ENCODE results near the gene TRAF2. TPM values are rescaled to one million over a fixed set of nuclear protein-coding genes. Genes with fewer than 3 reads are reported as not detected.

TRAF2 gene, protein sequence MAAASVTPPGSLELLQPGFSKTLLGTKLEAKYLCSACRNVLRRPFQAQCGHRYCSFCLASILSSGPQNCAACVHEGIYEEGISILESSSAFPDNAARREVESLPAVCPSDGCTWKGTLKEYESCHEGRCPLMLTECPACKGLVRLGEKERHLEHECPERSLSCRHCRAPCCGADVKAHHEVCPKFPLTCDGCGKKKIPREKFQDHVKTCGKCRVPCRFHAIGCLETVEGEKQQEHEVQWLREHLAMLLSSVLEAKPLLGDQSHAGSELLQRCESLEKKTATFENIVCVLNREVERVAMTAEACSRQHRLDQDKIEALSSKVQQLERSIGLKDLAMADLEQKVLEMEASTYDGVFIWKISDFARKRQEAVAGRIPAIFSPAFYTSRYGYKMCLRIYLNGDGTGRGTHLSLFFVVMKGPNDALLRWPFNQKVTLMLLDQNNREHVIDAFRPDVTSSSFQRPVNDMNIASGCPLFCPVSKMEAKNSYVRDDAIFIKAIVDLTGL
- 6.6 and 11.6 TPM in 2 replicates for total RNA-seq

DNA sequence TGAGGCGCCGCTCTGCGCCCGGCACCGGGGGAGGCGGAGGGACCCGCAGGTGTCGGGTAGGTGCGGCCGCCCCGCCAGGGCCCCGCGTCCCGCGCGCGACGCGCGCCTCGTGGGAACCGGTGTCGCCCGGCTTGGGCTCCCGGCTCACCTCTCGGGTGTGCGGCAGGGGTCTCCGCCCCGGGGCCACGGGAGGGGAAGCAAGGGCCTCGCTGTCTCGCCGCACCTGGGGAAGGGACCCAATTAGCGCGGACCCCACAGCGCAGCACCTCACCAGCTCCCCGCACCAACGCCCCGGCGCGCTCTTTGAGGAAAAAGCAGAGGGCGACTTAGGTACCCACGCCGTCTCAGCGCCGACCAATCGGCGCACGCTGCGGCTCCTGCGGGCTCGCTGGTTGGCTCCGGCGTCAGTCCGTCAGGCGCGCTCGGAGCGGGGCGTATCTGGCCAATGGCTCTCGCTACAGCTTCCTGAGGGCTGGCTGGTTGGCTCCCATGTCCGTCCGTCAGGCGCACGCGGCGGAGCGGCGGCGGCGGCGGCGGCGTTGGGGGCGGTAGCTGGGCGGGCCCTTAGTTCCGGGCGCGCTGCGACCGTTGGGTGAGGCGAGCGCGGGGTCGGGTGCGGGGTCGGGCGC lies at the start of gene TRAF2:
Gene TRAF2 (plus strand): TSS at position 567 of the 629 bp plus-strand sequence. CDS start 12,225 bp downstream, outside the sequence.

DNA sequence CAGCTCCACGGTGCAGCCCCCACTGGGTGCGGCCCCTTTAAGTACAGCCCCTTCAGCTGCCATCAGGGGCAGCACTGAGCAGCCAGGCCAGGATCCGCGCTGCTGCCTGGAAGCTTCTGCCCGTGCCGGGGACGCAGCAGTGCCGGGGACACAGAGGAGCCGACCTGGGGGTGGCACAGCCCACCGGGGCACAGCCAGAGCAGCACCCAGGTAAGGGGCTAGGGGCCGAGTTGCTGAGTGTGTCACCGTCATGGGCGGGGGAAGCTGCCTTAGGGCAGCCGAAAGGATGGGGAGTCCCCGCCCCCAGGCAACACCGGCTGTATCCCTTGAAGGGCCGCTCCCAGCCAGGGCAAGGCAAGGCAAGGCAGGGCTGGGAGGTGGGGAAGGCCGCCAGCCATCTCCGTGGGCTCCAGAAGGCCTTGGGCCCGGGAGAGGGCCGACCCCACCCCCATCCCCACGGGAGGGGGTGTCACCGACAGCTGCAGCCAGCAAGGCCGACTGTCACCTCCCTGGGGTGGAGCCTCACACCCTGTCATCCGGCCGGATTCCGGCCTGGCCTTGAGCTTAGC lies 43.9 kb upstream of the TRAF2 start, which contains the start of gene AJM1:
Gene AJM1 (plus strand): TSS at position 99 of the 569 bp plus-strand sequence. CDS start 1,937 bp downstream, outside the sequence.

GRCh38 chr9:136849038-136849959 lies 37.0 kb upstream of the TRAF2 start, which contains the start of gene PHPT1:
TSS of gene PHPT1 (plus strand) at chr9:136849409. CDS start at chr9:136849431, 22 bp downstream.

GRCh38 chr9:136851941-136852663 lies 34.2 kb upstream of the TRAF2 start, which contains the start of gene MAMDC4:
TSS of gene MAMDC4 (plus strand) at chr9:136852346. CDS start at chr9:136852417, 71 bp downstream.

GRCh38 chr9:136944519-136945332 lies 58.4 kb downstream of the TRAF2 start, which contains the start of the genes C8G and FBXW5:
TSS of gene C8G (plus strand) at chr9:136945243. CDS start at chr9:136945321, 78 bp downstream.
TSS of gene FBXW5 (minus strand) at chr9:136944738. CDS start at chr9:136944083, 655 bp downstream.

DNA sequence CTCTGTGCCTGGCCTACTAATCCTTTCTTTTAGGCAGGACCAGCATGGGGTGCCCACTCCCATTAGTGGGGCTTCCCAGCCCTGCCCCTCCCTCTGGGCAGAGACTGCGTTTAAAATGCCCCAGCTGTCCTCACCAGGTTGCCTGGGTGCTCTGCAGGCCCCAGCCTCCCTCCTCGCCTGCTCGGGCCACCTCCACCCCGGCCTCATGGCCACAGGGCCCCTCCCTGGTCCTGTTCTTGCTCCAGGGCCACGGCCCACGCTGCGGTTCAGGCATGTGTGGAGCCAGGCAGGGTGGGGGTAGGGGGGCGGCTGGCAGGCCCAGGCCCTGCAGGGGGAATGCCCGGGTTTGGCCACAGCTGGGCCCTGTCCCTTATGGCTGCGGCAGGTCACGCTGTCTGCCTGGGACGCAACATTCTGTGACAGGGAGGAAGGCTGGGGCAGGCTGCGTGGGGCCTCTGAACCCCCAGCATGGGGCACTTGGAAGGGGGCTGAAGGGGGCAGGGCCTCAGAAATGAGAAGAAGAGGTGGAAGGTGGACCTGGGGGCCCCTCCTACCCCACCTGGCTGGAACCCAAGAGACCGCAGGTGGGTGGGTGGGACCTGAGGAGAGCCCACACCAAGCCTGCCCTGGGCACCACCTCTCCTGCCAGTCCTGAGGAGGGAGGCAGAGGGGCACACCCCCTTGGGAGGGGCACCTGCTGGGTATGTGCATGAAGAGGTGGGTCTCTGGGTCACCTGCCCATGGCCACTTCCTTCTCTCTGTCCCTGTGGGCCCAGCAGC lies 65.4 kb downstream of the TRAF2 start, which contains the start of gene LCN12:
Gene LCN12 (plus strand): TSS at position 733 of the 780 bp plus-strand sequence. CDS start 55 bp downstream, outside the sequence.

Other genes with a start within 250 kb of the TRAF2 start
- gene EGFL7, start 223.6 kb upstream of the TRAF2 start, total RNA-seq, result 15.5 and 15.7 TPM in 2 replicates
- gene AGPAT2, start 199.1 kb upstream of the TRAF2 start, total RNA-seq, result 27.5 and 37.8 TPM in 2 replicates
- gene DIPK1B, start 173.9 kb upstream of the TRAF2 start, total RNA-seq, result 1.4 and 2.6 TPM in 2 replicates
- not detected in 2 replicates for gene LCN10, start 143.6 kb upstream of the TRAF2 start, total RNA-seq
- gene LCN6, start 138.0 kb upstream of the TRAF2 start, total RNA-seq, result not detected in 2 replicates
- not detected in 2 replicates for gene LCN8, start 128.3 kb upstream of the TRAF2 start, total RNA-seq
- gene LCN15, start 122.0 kb upstream of the TRAF2 start, total RNA-seq, result not detected in 2 replicates
- 66.0 and 77.2 TPM in 2 replicates for gene TMEM141, start 95.2 kb upstream of the TRAF2 start, total RNA-seq
- gene CCDC183, start 90.2 kb upstream of the TRAF2 start, total RNA-seq, result 0.19 and 0.26 TPM in 2 replicates
- gene RABL6, start 78.6 kb upstream of the TRAF2 start, total RNA-seq, result 57.2 and 62.2 TPM in 2 replicates
- 1.1 TPM in 2 replicates for gene AJM1, start 44.0 kb upstream of the TRAF2 start, total RNA-seq
- gene PHPT1, start 37.1 kb upstream of the TRAF2 start, total RNA-seq, result 161 and 208 TPM in 2 replicates
- 0.40 and 0.68 TPM in 2 replicates for gene MAMDC4, start 34.2 kb upstream of the TRAF2 start, total RNA-seq
- 511 and 536 TPM in 2 replicates for gene EDF1, start 20.2 kb upstream of the TRAF2 start, total RNA-seq
- gene FBXW5, start 58.2 kb downstream of the TRAF2 start, total RNA-seq, result 144 and 185 TPM in 2 replicates
- gene C8G, start 58.7 kb downstream of the TRAF2 start, total RNA-seq, result 0.13 and 0.44 TPM in 2 replicates
- gene LCN12, start 65.8 kb downstream of the TRAF2 start, total RNA-seq, result 0.26 and 0.37 TPM in 2 replicates
- 9.8 and 21.8 TPM in 2 replicates for gene PTGDS, start 91.0 kb downstream of the TRAF2 start, total RNA-seq
- gene LCNL1, start 96.5 kb downstream of the TRAF2 start, total RNA-seq, result 0.44 and 1.6 TPM in 2 replicates
- gene PAXX, start 105.9 kb downstream of the TRAF2 start, total RNA-seq, result 11.6 and 15.6 TPM in 2 replicates
- gene CLIC3, start 110.1 kb downstream of the TRAF2 start, total RNA-seq, result 4.8 and 5.2 TPM in 2 replicates
- gene ABCA2, start 141.7 kb downstream of the TRAF2 start, total RNA-seq, result 33.4 and 40.3 TPM in 2 replicates
- gene FUT7, start 145.6 kb downstream of the TRAF2 start, total RNA-seq, result not detected in 2 replicates
- gene NPDC1, start 159.7 kb downstream of the TRAF2 start, total RNA-seq, result 21.4 and 28.4 TPM in 2 replicates
- not detected in 2 replicates for gene ENTPD2, start 167.5 kb downstream of the TRAF2 start, total RNA-seq
- 5.1 and 7.7 TPM in 2 replicates for gene SAPCD2, start 184.0 kb downstream of the TRAF2 start, total RNA-seq
- gene UAP1L1, start 191.0 kb downstream of the TRAF2 start, total RNA-seq, result 14.0 and 19.0 TPM in 2 replicates
- gene MAN1B1, start 200.5 kb downstream of the TRAF2 start, total RNA-seq, result 84.3 and 90.3 TPM in 2 replicates
- gene DPP7, start 228.2 kb downstream of the TRAF2 start, total RNA-seq, result 83.8 and 87.8 TPM in 2 replicates

Data from aortic smooth muscle cell (primary cell).